Heart left ventricle (tissue), 13 donors: ENCODE measurements around the gene KLHDC1.
"Not testable (repeated sequence)": the region's sequence is repeated elsewhere in the genome, so short reads cannot be mapped to it uniquely, and the experiment has no call there.

Experiments used
- POLR2A ChIP-seq, 2 donors: fragments of 450-650 bp; IDR thresholded peaks; one replicate each; pipeline ENCODE4 v1.6.1; 2017; ENCODE audit warnings: antibody characterized with exemption in 2 of 2, mild to moderate bottlenecking in 2 of 2, moderate library complexity in 2 of 2
- TF ChIP-seq, protein P1 (sequence below), 12 donors: fragments of 200-600 bp; sonication (generic) in 4 of 12; IDR thresholded peaks; one replicate each; pipeline versions ENCODE4 v1.5.0 to v1.8.0; 2018 to 2022; ENCODE audit warnings: antibody characterized with exemption in 12 of 12, mild to moderate bottlenecking in 5 of 12
- donor health status: ischemic (EF 13 %, LVEDD 7.1; RV severe dilation, severe dysfunction).
- donor health status: DM: no; HTN: yes; CAD: no.
- donor health status: DM: no; HTN: no; CAD: no.
- donor health status: ischemic (EF 25% LVEDD 6.9; RV normal size, moderate dysfunction).
- donor health status: ischemic (EF 25% LVEDD 5.7; RV mildly dilated, moderate dysfunction).
- donor health status: ischemic (EF 35%, LVEDD 5.7; RV mildly dilated, moderate dysfunction).
- donor health status: nonischemic (EF 11% LVEDD 7.7; RV severe dilation, severe dysfunction).
- donor health status: DM: yes; HTN: yes; CAD: no.
- donor health status: PGD.
- donor health status: ischemic (EF 29% LVEDD 5.4; RV normal size, mild dysfunction).
- donor health status: nonischemic (EF 23%, LVEDD 6.1; RV moderate dilation, normal function).

GRCh38 chr14:49657500-49657899 lies 35.4 kb upstream of the KLHDC1 start:
- TF ChIP-seq, protein P1, sequence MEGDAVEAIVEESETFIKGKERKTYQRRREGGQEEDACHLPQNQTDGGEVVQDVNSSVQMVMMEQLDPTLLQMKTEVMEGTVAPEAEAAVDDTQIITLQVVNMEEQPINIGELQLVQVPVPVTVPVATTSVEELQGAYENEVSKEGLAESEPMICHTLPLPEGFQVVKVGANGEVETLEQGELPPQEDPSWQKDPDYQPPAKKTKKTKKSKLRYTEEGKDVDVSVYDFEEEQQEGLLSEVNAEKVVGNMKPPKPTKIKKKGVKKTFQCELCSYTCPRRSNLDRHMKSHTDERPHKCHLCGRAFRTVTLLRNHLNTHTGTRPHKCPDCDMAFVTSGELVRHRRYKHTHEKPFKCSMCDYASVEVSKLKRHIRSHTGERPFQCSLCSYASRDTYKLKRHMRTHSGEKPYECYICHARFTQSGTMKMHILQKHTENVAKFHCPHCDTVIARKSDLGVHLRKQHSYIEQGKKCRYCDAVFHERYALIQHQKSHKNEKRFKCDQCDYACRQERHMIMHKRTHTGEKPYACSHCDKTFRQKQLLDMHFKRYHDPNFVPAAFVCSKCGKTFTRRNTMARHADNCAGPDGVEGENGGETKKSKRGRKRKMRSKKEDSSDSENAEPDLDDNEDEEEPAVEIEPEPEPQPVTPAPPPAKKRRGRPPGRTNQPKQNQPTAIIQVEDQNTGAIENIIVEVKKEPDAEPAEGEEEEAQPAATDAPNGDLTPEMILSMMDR (IDR thresholded peaks at IDR 0.05): not testable (repeated sequence)
- TF ChIP-seq POLR2A (IDR thresholded peaks at IDR 0.05): not testable (repeated sequence)
